D721Med (cell line): ENCODE results near the gene ZNF689.
A peak's percentile ranks its signal among the peaks of the same experiment; 100 is the strongest.
"Not testable (repeated sequence)": the region's sequence is repeated elsewhere in the genome, so short reads cannot be mapped to it uniquely, and the experiment has no call there.

Experiments used
- DNase-seq: peaks from one replicate; pipeline ENCODE4 v3.0.0; 2011; ENCODE audit warnings: low spot score; ENCODE audit not compliant: insufficient read length
- FAIRE-seq: peaks from 2 replicates; lab custom pipeline; 2011; peaks lifted over from hg19 to GRCh38; lab: Jason Lieb, UNC
- CTCF ChIP-seq: IDR thresholded peaks from 2 replicates; pipeline ENCODE4 v1.5.1; 2012; ENCODE audit warnings: mild to moderate bottlenecking, control low read depth; ENCODE audit not compliant: insufficient read depth; ENCODE audit errors: missing control alignments

ZNF689 gene

DNA sequence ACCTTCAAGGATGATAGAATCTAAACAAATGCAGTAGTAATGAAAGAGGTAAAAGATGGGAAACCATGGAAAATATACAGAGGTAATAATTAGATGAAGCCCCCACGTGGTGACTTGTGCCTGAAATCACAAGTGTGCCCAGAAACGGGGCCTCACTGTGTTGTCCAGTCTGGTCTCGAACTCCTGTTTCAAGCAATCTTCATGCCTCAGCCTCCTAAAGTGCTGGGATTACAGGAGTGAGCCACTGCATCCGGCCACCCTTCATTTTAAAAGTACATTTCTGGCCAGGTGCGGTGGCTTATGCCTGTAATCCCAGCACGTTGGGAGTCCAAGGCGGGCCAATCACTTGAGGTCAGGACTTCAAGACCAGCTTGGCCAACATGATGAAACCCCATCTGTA, 26.4 kb upstream of the ZNF689 start:
- no peak for TF ChIP-seq CTCF
- DNase-seq: no peak
- no peak for FAIRE-seq

DNA sequence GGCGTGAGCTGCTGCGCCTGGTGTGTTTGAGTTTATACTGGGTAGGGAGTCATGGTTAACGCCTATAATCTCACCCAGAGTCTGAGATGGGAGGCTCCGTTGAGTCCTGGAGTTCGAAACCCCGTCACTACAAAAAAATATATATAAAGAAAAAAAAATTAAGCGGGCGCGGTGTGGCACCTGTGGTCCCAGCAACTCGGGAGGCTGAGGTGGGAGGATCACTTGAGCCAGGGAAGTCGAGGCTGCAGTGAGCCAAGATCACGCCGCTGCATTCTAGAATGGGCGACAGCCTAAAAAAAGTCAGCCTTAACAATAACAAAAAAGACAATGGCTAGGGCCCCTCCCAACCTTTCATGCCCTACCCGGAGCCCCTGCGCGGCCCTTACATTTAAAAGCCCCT, 23.3 kb upstream of the ZNF689 start:
- DNase-seq (no peak), FAIRE-seq (no peak)
- TF ChIP-seq CTCF: no peak

GRCh38 chr16:30632454-30632853, 22.3 kb upstream of the ZNF689 start:
- not testable (repeated sequence) for FAIRE-seq

GRCh38 chr16:30628628-30629540, 18.7 kb upstream of the ZNF689 start:
- TF ChIP-seq CTCF: peak; percentile 92
- peak; percentile 66 for DNase-seq
- FAIRE-seq: peak; percentile 51

More at GRCh38 chr16:30632454-30632853, 22.3 kb upstream of the ZNF689 start:
- not testable (repeated sequence) for DNase-seq

- FAIRE-seq (no peak), DNase-seq (no peak)
- TF ChIP-seq CTCF: no peak
These were observed 16.0 kb upstream of the ZNF689 start for GRCh38 chr16:30626236-30626635.

DNA sequence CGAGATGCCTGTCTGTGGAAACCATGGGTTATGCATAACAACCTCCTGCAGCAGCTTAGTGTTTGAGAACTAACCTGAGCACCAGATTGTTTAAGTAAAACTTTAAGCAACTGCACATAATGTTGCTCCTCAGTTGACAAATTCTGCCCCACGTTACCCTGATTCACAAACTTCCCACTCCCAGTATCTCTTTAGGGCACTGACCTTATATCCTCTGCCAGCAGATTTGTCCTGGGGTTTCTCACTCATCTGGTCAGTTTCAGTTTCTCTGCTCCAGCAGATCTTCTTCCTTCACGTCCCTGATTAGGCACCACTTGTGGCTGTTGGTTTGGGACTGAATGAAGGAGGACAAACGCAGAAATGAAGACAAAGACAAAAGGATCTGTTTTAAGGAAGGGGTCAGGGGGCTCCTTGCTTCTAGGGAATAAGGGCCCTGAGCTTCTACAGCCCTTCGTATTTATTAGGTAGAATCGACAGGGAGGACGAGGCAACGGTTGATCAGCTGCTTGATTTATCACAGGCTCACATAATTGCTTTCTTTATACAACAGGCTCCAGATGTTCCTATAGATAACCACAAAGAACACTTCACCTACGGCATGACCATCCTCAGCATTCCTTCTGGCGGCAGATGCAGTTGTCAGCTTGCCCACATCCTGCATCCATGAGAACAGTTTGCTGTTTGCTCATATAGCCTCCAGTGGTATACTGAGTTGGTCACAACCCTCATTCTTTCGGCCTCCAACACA, 13.5 kb upstream of the ZNF689 start:
- no peak for DNase-seq
- TF ChIP-seq CTCF: no peak
- FAIRE-seq: no peak

DNA sequence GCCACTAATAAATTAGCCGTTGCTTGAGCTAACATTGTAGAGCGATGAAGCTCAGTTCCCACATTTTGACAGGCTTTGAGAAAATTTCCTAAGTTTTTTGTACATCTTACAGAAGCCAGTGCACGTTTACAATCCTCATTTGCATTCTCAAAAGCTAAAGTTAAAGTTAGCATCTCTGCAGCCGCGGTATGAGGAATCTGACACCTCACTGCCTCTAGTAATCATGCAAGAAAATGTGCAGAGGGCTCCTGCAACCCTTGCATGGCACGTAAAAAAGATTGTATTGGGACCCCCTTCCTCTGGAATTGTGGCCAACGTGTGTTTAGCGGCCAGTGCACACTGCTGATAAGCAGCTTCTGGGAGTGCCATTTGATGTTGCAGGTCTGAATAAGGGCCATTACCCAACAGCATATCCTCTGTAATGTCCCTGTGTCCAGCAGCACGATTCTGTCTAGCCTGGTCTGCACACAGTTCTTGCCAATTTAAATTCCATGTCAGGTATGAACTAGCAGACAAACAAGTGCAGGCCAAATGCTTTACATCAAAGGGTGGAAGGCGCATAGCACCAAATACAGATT, 12.4 kb upstream of the ZNF689 start:
- DNase-seq: no peak
- no peak for TF ChIP-seq CTCF
- FAIRE-seq: no peak
